ENCODE measurements around the gene ACOX3.

The ACOX3 gene

DNA sequence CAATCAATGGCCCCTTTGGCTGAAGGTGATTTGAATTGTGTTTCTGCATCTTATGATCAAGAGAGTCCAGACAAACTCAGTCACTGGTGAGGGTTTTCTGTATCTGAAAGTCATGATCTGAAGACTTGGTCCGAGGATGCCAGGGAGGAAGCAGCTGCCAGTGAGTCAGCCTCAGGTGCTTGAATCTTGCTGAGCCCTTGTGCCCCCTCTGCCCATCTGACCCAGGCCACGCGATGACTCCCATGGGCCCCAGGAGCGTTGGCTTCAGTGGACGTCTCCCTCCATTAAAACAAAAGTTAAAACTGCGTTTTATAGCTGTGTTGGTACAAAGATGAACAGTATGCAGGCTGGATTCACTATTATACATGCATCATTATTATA lies 109.0 kb downstream of the ACOX3 start:
- DNase-seq (ENCODE audit: low read depth): no peak
- TF ChIP-seq, protein P1, sequence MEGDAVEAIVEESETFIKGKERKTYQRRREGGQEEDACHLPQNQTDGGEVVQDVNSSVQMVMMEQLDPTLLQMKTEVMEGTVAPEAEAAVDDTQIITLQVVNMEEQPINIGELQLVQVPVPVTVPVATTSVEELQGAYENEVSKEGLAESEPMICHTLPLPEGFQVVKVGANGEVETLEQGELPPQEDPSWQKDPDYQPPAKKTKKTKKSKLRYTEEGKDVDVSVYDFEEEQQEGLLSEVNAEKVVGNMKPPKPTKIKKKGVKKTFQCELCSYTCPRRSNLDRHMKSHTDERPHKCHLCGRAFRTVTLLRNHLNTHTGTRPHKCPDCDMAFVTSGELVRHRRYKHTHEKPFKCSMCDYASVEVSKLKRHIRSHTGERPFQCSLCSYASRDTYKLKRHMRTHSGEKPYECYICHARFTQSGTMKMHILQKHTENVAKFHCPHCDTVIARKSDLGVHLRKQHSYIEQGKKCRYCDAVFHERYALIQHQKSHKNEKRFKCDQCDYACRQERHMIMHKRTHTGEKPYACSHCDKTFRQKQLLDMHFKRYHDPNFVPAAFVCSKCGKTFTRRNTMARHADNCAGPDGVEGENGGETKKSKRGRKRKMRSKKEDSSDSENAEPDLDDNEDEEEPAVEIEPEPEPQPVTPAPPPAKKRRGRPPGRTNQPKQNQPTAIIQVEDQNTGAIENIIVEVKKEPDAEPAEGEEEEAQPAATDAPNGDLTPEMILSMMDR (IDR thresholded peaks at IDR 0.05; ENCODE audit: low read depth, low read length, missing control alignments): no peak
- no peak overlapping the region for H3K4me3 ChIP-seq (ENCODE audit: low read depth, low read length)

DNA sequence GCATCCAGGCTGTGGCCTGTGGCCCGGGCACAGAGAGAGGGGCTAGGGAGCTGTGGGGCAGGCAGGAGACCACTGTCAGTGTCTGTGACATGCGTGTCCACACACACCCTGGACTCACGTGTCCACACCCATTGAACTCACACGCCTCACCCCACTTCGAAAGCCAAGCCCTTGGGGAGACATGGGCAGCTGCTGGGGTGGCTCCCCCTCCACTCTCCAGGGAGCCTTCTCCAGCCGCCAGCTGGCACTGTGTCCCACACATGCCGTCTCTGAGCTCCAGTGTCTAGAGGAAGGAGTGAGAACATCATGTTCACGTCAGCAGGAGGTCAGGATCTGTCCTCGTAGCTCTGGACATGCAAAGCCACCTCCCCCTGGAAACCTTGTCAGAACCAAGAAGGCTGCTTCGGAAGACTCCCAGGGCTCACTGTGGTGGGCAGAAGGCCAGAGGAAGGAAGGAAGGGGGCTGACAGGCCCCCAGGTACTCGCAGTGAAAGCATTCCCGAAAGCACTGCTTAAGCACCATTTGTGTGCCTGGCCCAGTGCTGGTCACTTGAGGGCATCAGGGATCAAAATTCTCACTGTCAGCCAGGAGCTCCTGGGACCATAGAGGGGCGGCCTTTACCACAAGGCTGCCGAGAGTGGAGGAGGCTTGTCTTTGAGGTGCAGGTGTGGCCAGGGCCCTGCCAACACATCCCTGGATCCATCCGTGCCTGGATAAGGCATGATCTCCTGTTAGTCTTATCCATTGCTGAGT lies 109.5 kb downstream of the ACOX3 start:
- H3K4me3 ChIP-seq (ENCODE audit: low read depth, low read length): no peak overlapping the region
- TF ChIP-seq, protein P1 (IDR thresholded peaks at IDR 0.05; ENCODE audit: low read depth, low read length, missing control alignments): no peak
- DNase-seq (ENCODE audit: low read depth): no peak

DNA sequence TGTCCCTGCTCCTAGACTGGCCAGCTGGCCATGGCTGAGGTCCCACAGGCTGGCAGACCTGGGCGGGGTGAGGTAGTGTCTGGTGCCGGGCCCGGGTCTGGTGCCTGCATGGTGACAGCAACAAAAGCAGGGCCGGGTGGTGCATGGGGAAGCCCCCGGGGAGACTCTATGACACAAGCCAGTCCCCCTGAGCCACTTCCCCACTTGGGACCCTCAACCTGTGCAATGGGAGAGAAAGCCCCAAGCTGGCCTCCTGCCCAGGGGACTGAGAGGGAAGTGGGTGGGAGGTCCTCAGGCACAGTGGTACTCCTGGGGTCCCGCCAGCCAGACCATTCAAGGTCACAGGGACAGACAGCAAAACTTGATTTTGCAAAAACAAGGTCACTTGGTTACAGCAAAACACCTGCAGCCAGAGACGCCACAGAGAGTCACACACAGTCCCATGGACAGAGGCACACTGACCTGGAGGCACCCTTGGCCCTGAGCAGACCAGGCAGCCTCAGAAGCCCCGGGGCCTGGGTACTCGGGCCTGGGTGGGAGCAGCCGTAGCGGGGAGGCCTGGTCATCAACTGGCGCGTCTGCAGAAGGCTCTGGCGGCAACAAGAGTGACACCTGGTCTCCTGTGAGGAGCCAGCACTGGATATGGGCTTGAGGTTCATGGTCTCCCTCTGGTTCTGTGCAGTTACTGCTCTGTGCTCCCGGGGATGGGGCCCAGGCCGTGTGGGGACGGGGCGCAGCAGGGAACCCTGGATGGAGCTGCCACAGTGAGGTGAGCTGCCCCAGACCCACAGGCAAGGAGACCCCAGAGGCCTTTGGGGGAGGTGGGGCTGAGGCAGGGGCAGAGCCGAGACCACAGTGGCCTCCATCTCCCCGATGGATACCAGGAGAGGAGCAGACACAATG lies 110.4 kb downstream of the ACOX3 start:
- TF ChIP-seq, protein P1 (IDR thresholded peaks at IDR 0.05; ENCODE audit: low read depth, low read length, missing control alignments): no peak
- no peak overlapping the region for H3K4me3 ChIP-seq (ENCODE audit: low read depth, low read length)
- DNase-seq (ENCODE audit: low read depth): no peak

DNA sequence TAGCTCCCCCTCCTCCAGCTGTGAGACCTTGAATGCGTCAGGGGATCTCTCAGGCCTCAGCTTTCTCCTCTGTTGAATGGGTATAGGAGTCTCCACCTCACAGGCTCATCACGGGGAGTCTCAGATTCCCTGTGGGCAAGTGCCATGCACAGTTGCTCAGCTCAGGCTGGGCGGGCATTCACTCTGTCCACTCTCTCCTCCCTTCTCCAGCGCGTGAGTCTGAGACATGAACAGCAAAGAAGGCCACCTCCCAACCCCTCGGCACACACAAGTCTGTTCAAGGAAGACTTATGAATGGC lies 111.0 kb downstream of the ACOX3 start:
- no peak overlapping the region for H3K4me3 ChIP-seq (ENCODE audit: low read depth, low read length)
- DNase-seq (ENCODE audit: low read depth): no peak
- TF ChIP-seq, protein P1 (IDR thresholded peaks at IDR 0.05; ENCODE audit: low read depth, low read length, missing control alignments): no peak

DNA sequence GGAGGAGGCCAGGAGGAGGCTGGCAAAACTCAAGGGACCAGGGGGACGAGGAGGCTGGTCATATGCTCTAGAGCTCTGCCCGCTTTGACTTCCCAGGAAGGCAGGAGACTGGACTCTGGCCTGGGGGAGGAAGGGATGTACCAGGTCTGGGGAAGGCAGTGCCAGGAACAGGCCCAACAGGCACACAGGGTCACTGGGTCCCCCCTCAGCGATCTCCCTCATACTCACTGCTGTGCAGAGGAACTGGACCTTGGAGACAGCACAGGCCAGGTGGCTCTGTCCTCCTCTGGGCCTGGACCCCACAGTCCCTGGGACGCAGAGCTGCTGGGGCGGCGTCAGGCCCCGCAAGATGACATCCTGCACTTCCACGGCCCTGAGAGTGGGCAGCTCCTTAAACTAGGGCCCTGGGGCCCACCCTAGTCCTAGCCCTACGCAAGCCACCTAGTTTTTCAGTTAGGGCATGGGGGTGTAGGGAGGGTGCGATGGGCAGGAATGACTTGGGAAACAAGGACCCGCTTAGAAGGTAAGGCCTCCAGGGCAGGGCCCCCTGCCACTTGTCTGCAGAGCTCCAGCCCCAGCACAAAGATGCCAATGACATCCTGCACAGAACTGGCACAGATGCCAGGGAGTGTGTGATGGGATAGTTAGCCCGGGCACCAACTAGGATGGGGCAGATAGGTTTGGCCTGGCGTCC lies 111.5 kb downstream of the ACOX3 start:
- TF ChIP-seq, protein P1 (IDR thresholded peaks at IDR 0.05; ENCODE audit: low read depth, low read length, missing control alignments): no peak
- H3K4me3 ChIP-seq (ENCODE audit: low read depth, low read length): no peak overlapping the region
- DNase-seq (ENCODE audit: low read depth): no peak

DNA sequence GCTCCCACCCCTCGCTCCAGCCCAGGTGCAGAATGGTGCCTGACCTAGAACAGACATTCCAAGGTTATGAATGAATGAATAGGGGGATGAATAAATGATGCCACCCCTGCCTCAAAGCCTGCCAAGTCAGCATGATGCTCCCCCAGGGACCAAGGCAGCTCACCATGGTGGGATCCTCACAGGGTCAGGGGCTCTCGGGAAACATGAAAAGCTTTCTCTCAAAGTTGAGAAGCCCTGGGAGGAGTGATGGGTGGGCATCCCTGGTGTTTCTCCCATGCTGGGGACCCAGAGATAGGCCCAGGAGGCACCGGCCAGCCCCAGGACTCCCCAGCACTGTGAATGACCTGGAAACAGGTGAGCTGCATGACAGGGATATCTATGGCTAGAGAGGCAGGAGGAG lies 112.1 kb downstream of the ACOX3 start:
- TF ChIP-seq, protein P1 (IDR thresholded peaks at IDR 0.05; ENCODE audit: low read depth, low read length, missing control alignments): no peak
- DNase-seq (ENCODE audit: low read depth): no peak
- H3K4me3 ChIP-seq (ENCODE audit: low read depth, low read length): no peak overlapping the region
